GM18867 (cell line): ENCODE measurements around the gene ZNRF4.

ENCODE experiments used
- ATAC-seq: cut with Tn5 transposase; IDR thresholded peaks from one replicate; pipeline ENCODE4 v1.9.1; 2021; ENCODE audit warnings: mild to moderate bottlenecking, moderate library complexity; ENCODE audit not compliant: unreplicated experiment

ZNRF4 gene

DNA sequence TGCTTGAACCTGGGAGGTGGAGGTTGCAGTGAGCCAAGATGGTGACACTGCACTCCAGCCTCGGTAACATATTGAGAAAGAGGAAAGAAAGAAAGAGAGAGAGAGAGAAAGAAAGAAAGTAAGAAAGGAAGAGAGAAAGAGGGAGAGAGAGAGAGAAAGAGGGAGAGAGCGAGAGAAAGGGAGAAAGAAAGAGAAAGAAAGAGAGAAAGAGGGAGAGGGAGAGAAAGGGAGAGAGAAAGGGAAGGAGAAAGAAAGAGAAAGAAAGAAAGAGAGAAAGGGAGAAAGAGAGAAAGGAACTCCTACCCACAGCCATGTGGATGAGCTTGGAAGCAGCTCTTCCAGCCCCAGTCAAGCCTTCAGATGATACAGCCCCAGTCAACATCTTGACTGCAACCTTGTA lies 46.7 kb downstream of the ZNRF4 start:
- no peak for ATAC-seq

GRCh38 chr19:5503598-5503997 lies 48.4 kb downstream of the ZNRF4 start:
- ATAC-seq: no peak

- ATAC-seq: no peak
Measured at GRCh38 chr19:5504114-5504513, 48.9 kb downstream of the ZNRF4 start.
